H1 (cell line): ENCODE measurements around the gene CDK7. TPM values are rescaled to one million over a fixed set of nuclear protein-coding genes. Genes with fewer than 3 reads are reported as not detected.
"Not testable (repeated sequence)": the region's sequence is repeated elsewhere in the genome, so short reads cannot be mapped to it uniquely, and the experiment has no call there.

ENCODE experiments used
- CTCF ChIA-PET: fragments of 300-600 bp; sonication (Branson Sonifier 250); formaldehyde crosslinking; loops from one replicate; lab custom pipeline; 2021; ENCODE audit not compliant: partially characterized antibody; lab: Charles Lee
- POLR2A ChIA-PET: fragments of 300-600 bp; sonication (Branson Sonifier 250); formaldehyde crosslinking; loops from one replicate; lab custom pipeline; 2021; ENCODE audit warnings: inconsistent platforms; ENCODE audit not compliant: partially characterized antibody; lab: Charles Lee
- DNase-seq, 2 experiments: peaks; one replicate each; pipeline versions ENCODE4 v3.0.0 to v3.0.0-alpha.2; 2010 to 2022; ENCODE audit warnings: low spot score in 2 of 2, low read depth in 1 of 2, mixed read lengths in 1 of 2
- FAIRE-seq: peaks from 2 replicates; lab custom pipeline; 2011; peaks lifted over from hg19 to GRCh38; lab: Jason Lieb, UNC
- H2AFZ ChIP-seq: 2 replicates; pipeline ENCODE4 v1.8.1; 2012; ENCODE audit warnings: low read length, inconsistent platforms
- H2AK5ac ChIP-seq: 2 replicates; pipeline ENCODE4 v1.6.1; 2013; ENCODE audit warnings: low read depth, low read length
- H2BK120ac ChIP-seq: replicated peaks from 2 replicates; pipeline ENCODE3; 2013; ENCODE audit warnings: low read depth, low read length, inconsistent platforms
- H2BK12ac ChIP-seq: 2 replicates; pipeline ENCODE4 v1.6.1; 2013; ENCODE audit warnings: low read depth, low read length
- H2BK15ac ChIP-seq: 2 replicates; pipeline ENCODE4 v1.6.1; 2013; ENCODE audit warnings: low read length
- H2BK20ac ChIP-seq: 2 replicates; pipeline ENCODE4 v1.6.1; 2013; ENCODE audit warnings: low read length
- H2BK5ac ChIP-seq: 2 replicates; pipeline ENCODE4 v1.6.1; 2013; ENCODE audit warnings: low read depth, low read length
- H3K14ac ChIP-seq: 2 replicates; pipeline ENCODE4 v1.6.1; 2013; ENCODE audit warnings: inconsistent platforms; ENCODE audit not compliant: insufficient read length
- H3K18ac ChIP-seq: 2 replicates; pipeline ENCODE4 v1.6.1; 2013; ENCODE audit warnings: low read length; ENCODE audit errors: extremely low read depth
- H3K23ac ChIP-seq: 2 replicates; pipeline ENCODE4 v1.6.1; 2013; ENCODE audit warnings: inconsistent platforms; ENCODE audit not compliant: insufficient read length
- H3K23me2 ChIP-seq: 2 replicates; pipeline ENCODE4 v1.6.1; 2013; ENCODE audit warnings: low read depth, low read length
- H3K27ac ChIP-seq: 2 replicates; pipeline ENCODE4 v1.6.1; 2011; ENCODE audit warnings: low read depth, low read length, inconsistent platforms
- H3K27me3 ChIP-seq, 4 experiments: replicated peaks in 1 of 4; 1 replicate in 1 of 4; 2 replicates in 3 of 4; pipeline versions ENCODE4 v1.6.1 to v1.8.1; 2011 to 2013; ENCODE audit warnings: low read length in 3 of 4, mild to moderate bottlenecking in 3 of 4, inconsistent platforms in 2 of 4, mixed read lengths in 2 of 4, moderate library complexity in 1 of 4; ENCODE audit not compliant: control insufficient read depth in 3 of 4, insufficient read depth in 3 of 4; ENCODE audit errors: extremely low read depth in 1 of 4
- H3K36me3 ChIP-seq, 4 experiments: 2 replicates each; pipeline versions ENCODE4 v1.6.1 to v1.8.1; 2011 to 2013; ENCODE audit warnings: mild to moderate bottlenecking in 4 of 4, low read length in 3 of 4, moderate library complexity in 2 of 4, control low read depth in 1 of 4, inconsistent platforms in 1 of 4; ENCODE audit not compliant: insufficient read depth in 4 of 4, control insufficient read depth in 2 of 4
- H3K4ac ChIP-seq: replicated peaks from 2 replicates; pipeline ENCODE3; 2013; ENCODE audit warnings: low read length, low read depth, mixed read lengths, inconsistent platforms; ENCODE audit not compliant: insufficient read length
- H3K4me1 ChIP-seq, 4 experiments: replicated peaks in 1 of 4; 1 replicate in 1 of 4; 2 replicates in 3 of 4; pipeline versions ENCODE4 v1.6.1 to v1.8.1; 2011 to 2013; ENCODE audit warnings: low read length in 3 of 4, inconsistent platforms in 2 of 4, mixed read lengths in 1 of 4; ENCODE audit not compliant: insufficient read depth in 4 of 4, control insufficient read depth in 3 of 4
- H3K4me2 ChIP-seq, 2 experiments: 2 replicates each; pipeline versions ENCODE4 v1.6.1 to v1.8.1; 2011 to 2013; ENCODE audit warnings: low read depth in 2 of 2, low read length in 2 of 2, control low read depth in 1 of 2, inconsistent platforms in 1 of 2, mild to moderate bottlenecking in 1 of 2; ENCODE audit not compliant: insufficient read depth in 1 of 2
- H3K4me3 ChIP-seq, 4 experiments: fragments of 200-600, 300-600 bp in 1 of 4; sonication (generic), shearing (Covaris generic), sonication (Bioruptor Twin) in 1 of 4; 2 replicates each; pipeline versions ENCODE4 v1.5.1 to v1.8.1; 2011 to 2016; ENCODE audit warnings: low read length in 4 of 4, low read depth in 3 of 4, control low read depth in 2 of 4, inconsistent platforms in 2 of 4, mild to moderate bottlenecking in 2 of 4, mixed read lengths in 1 of 4, moderate library complexity in 1 of 4; ENCODE audit not compliant: insufficient read depth in 2 of 4; ENCODE audit errors: extremely low read depth in 1 of 4
- H3K56ac ChIP-seq: replicated peaks from 2 replicates; pipeline ENCODE3; 2013; ENCODE audit warnings: low read depth, mild to moderate bottlenecking, mixed read lengths, low read length, inconsistent platforms; ENCODE audit not compliant: insufficient read length
- H3K79me1 ChIP-seq: 2 replicates; pipeline ENCODE4 v1.6.1; 2013; ENCODE audit warnings: low read depth, low read length, control low read depth
- H3K79me2 ChIP-seq, 2 experiments: 2 replicates each; pipeline versions ENCODE4 v1.6.1 to v1.8.1; 2012 to 2013; ENCODE audit warnings: low read length in 2 of 2, mild to moderate bottlenecking in 2 of 2, inconsistent platforms in 1 of 2; ENCODE audit not compliant: insufficient read depth in 2 of 2, control insufficient read depth in 1 of 2
- H3K9ac ChIP-seq, 4 experiments: replicated peaks in 1 of 4; 1 replicate in 1 of 4; 2 replicates in 3 of 4; pipeline versions ENCODE4 v1.6.1 to v1.8.1; 2011 to 2013; ENCODE audit warnings: low read depth in 3 of 4, low read length in 3 of 4, control low read depth in 2 of 4, mild to moderate bottlenecking in 2 of 4, moderate library complexity in 2 of 4, inconsistent platforms in 1 of 4; ENCODE audit errors: extremely low read depth in 1 of 4
- H3K9me3 ChIP-seq, 2 experiments: 2 replicates each; pipeline versions ENCODE4 v1.6.1 to v1.8.1; 2012 to 2013; ENCODE audit warnings: mild to moderate bottlenecking in 2 of 2, moderate library complexity in 2 of 2, control low read depth in 1 of 2, inconsistent platforms in 1 of 2, low read depth in 1 of 2, low read length in 1 of 2, mixed read lengths in 1 of 2; ENCODE audit not compliant: insufficient read depth in 2 of 2
- H4K20me1 ChIP-seq, 2 experiments: replicated peaks in 1 of 2; 2 replicates each; pipeline versions ENCODE3 to v1.8.1; 2011 to 2013; ENCODE audit warnings: inconsistent platforms in 2 of 2, low read length in 2 of 2, mild to moderate bottlenecking in 1 of 2; ENCODE audit not compliant: insufficient read depth in 2 of 2, control insufficient read depth in 1 of 2
- H4K5ac ChIP-seq: 2 replicates; pipeline ENCODE4 v1.6.1; 2013; ENCODE audit warnings: low read length, low read depth, mixed read lengths, inconsistent platforms; ENCODE audit not compliant: insufficient read length
- H4K8ac ChIP-seq: 2 replicates; pipeline ENCODE4 v1.8.0; 2013; ENCODE audit warnings: mild to moderate bottlenecking, moderate library complexity, low read length, inconsistent platforms; ENCODE audit not compliant: insufficient read depth; ENCODE audit errors: extremely low read depth
- H4K91ac ChIP-seq: replicated peaks from 2 replicates; pipeline ENCODE3; 2013; ENCODE audit warnings: low read length, mixed read lengths, inconsistent platforms; ENCODE audit not compliant: insufficient read length
- WGBS, 2 experiments: shearing (Covaris generic) in 1 of 2; methylation state at CpG; one replicate each; pipeline versions ENCODE4 v1.1.6 to v1.1.7; 2013 to 2015; ENCODE audit warnings: low lambda C conversion rate in 2 of 2, mixed read lengths in 2 of 2, inconsistent platforms in 1 of 2, low coverage in 1 of 2, missing lambda C conversion rate in 1 of 2; ENCODE audit not compliant: insufficient replicate concordance in 2 of 2, insufficient coverage in 1 of 2, insufficient read length in 1 of 2; ENCODE audit errors: extremely low coverage in 1 of 2, missing lambda C conversion rate in 1 of 2; 5-methylcytosine and 5-hydroxymethylcytosine counted together
- polyA plus RNA-seq, 7 experiments: library from polyadenylated mRNA; depleted of rRNA in 3 of 7; stranded (reverse) in 5 of 7; unstranded in 2 of 7; fragments of >200 nt in 5 of 7; fragments of 200-250 nt in 2 of 7; gene quantifications; 1 replicate in 5 of 7; 2 replicates in 1 of 7; 4 replicates in 1 of 7; pipeline versions ENCODE4 v1.2.1 to v1.2.3, GENCODE V29; 2011 to 2013; ENCODE audit warnings: missing spikeins in 2 of 7, mixed read lengths in 2 of 7
- total RNA-seq: library from RNA; stranded (reverse); fragmentation: NEBNext Ultra II Directional; extraction: Animal tissue kit (Norgen Biotek cat#: 25700); gene quantifications from 2 replicates; pipeline ENCODE4 v1.2.1, GENCODE V29; 2021

The CDK7 gene
- total and polyA plus RNA-seq, 2 of the 8 experiments (the other 6 are each of a cell fraction or from before 2014, with no cell fraction given) = 39.9 to 63.4 TPM

- H3K27ac ChIP-seq, H3K4me3 ChIP-seq, POLR2A ChIA-PET, H4K5ac ChIP-seq, H3K23me2 ChIP-seq, H3K4ac ChIP-seq, H4K20me1 ChIP-seq, H2AFZ ChIP-seq, DNase-seq, H3K14ac ChIP-seq, FAIRE-seq, H3K9me3 ChIP-seq, H4K8ac ChIP-seq, H3K4me1 ChIP-seq, H3K27me3 ChIP-seq, H3K79me1 ChIP-seq, H4K91ac ChIP-seq, H2BK120ac ChIP-seq, H2BK5ac ChIP-seq, H3K18ac ChIP-seq, H2BK12ac ChIP-seq, H2AK5ac ChIP-seq, H2BK20ac ChIP-seq, H3K9ac ChIP-seq, H3K56ac ChIP-seq, H2BK15ac ChIP-seq, H3K4me2 ChIP-seq, H3K23ac ChIP-seq, H3K79me2 ChIP-seq: not testable (repeated sequence)
- CTCF ChIA-PET = interaction anchor here (1.7 kb wide), 1 partner anchor 8 kb away, joined by 4 read pairs; no protein-coding TSS in a partner anchor
- peaks cover 6 to 36% (median 21%) of the 10 kb centered on the region in 4 experiments; a peak in 7 of 8 replicates for H3K36me3 ChIP-seq
- whole genome bisulfite sequencing, 2 experiments = 96% methylated on average over 4 of the region's 4 CpGs; no CpG with 5 or more reads in 1 of the 2 experiments
Measured at GRCh38 chr5:69255940-69256339, 21.3 kb downstream of the CDK7 start.
